H9 (cell line): Measurements from ENCODE around the gene UNC13D. TPM values are rescaled to one million over a fixed set of nuclear protein-coding genes. Genes with fewer than 3 reads are reported as not detected.

Experiments
- DNase-seq: peaks from one replicate; pipeline ENCODE4 v3.0.0-alpha.2; 2017
- H2AFZ ChIP-seq: one replicate; pipeline ENCODE4 v1.6.1; 2013; ENCODE audit warnings: mild to moderate bottlenecking, low read length, control low read depth, moderate library complexity
- H2AK5ac ChIP-seq: 2 replicates; pipeline ENCODE4 v1.6.1; 2013; ENCODE audit warnings: low read length, control low read depth, mixed read lengths; ENCODE audit not compliant: insufficient read length
- H2BK120ac ChIP-seq: one replicate; pipeline ENCODE4 v1.6.1; 2013; ENCODE audit warnings: low read depth, mild to moderate bottlenecking, low read length, control low read depth, inconsistent platforms; ENCODE audit not compliant: poor library complexity, severe bottlenecking
- H2BK12ac ChIP-seq: 2 replicates; pipeline ENCODE4 v1.6.1; 2013; ENCODE audit warnings: low read length, control low read depth, mixed read lengths, low read depth; ENCODE audit not compliant: insufficient read length
- H2BK15ac ChIP-seq: 2 replicates; pipeline ENCODE4 v1.6.1; 2013; ENCODE audit warnings: low read depth, low read length, control low read depth
- H2BK20ac ChIP-seq: one replicate; pipeline ENCODE4 v1.6.1; 2013; ENCODE audit warnings: low read depth, mild to moderate bottlenecking, low read length, control low read depth, inconsistent platforms; ENCODE audit not compliant: poor library complexity, severe bottlenecking
- H2BK5ac ChIP-seq: 2 replicates; pipeline ENCODE4 v1.6.1; 2013; ENCODE audit warnings: low read length, control low read depth, mixed read lengths; ENCODE audit not compliant: insufficient read length
- H3K14ac ChIP-seq: 2 replicates; pipeline ENCODE4 v1.6.1; 2013; ENCODE audit warnings: low read length, control low read depth; ENCODE audit not compliant: insufficient read depth
- H3K18ac ChIP-seq: 2 replicates; pipeline ENCODE4 v1.6.1; 2013; ENCODE audit warnings: low read depth, mild to moderate bottlenecking, mixed read lengths, low read length, control low read depth; ENCODE audit not compliant: insufficient read length
- H3K23ac ChIP-seq: 2 replicates; pipeline ENCODE4 v1.6.1; 2013; ENCODE audit warnings: low read length, control low read depth, mixed read lengths, low read depth; ENCODE audit not compliant: insufficient read length
- H3K23me2 ChIP-seq: 2 replicates; pipeline ENCODE4 v1.6.1; 2013; ENCODE audit warnings: low read depth, mild to moderate bottlenecking, mixed read lengths, low read length, control low read depth; ENCODE audit not compliant: insufficient read length, poor library complexity, severe bottlenecking
- H3K27ac ChIP-seq: 2 replicates; pipeline ENCODE4 v1.5.1; 2013; ENCODE audit warnings: low read length, control low read depth, mixed read lengths, low read depth; ENCODE audit not compliant: insufficient read length
- H3K27me3 ChIP-seq: 2 replicates; pipeline ENCODE4 v1.6.1; 2013; ENCODE audit warnings: low read length, control low read depth, inconsistent platforms; ENCODE audit not compliant: insufficient read depth
- H3K4ac ChIP-seq: 2 replicates; pipeline ENCODE4 v1.6.1; 2013; ENCODE audit warnings: low read depth, mild to moderate bottlenecking, control low read depth, inconsistent platforms, low read length, moderate library complexity
- H3K4me1 ChIP-seq: 2 replicates; pipeline ENCODE4 v1.6.1; 2013; ENCODE audit warnings: low read length, control low read depth, inconsistent platforms; ENCODE audit not compliant: insufficient read depth
- H3K4me2 ChIP-seq: 2 replicates; pipeline ENCODE4 v1.6.1; 2013; ENCODE audit warnings: low read length, control low read depth, mixed read lengths; ENCODE audit not compliant: insufficient read length, insufficient read depth
- H3K56ac ChIP-seq: 2 replicates; pipeline ENCODE4 v1.6.1; 2013; ENCODE audit warnings: low read depth, mild to moderate bottlenecking, mixed read lengths, low read length, control low read depth; ENCODE audit not compliant: insufficient read length
- H3K79me1 ChIP-seq: 2 replicates; pipeline ENCODE4 v1.6.1; 2013; ENCODE audit warnings: low read depth, mild to moderate bottlenecking, moderate library complexity, low read length, control low read depth, inconsistent platforms; ENCODE audit not compliant: insufficient read depth, poor library complexity, severe bottlenecking
- H3K79me2 ChIP-seq: 2 replicates; pipeline ENCODE4 v1.6.1; 2013; ENCODE audit warnings: low read length, control low read depth, inconsistent platforms; ENCODE audit not compliant: insufficient read depth
- H3K9ac ChIP-seq: 2 replicates; pipeline ENCODE4 v1.6.1; 2013; ENCODE audit warnings: low read length, control low read depth, mixed read lengths; ENCODE audit not compliant: insufficient read length; ENCODE audit errors: extremely low read depth
- H3K9me3 ChIP-seq: one replicate; pipeline ENCODE4 v1.6.1; 2013; ENCODE audit warnings: low read depth, low read length, inconsistent platforms; ENCODE audit not compliant: control insufficient read depth
- H3T11ph ChIP-seq: one replicate; pipeline ENCODE4 v1.6.1; 2013; ENCODE audit warnings: mild to moderate bottlenecking, low read length, control low read depth, inconsistent platforms
- H4K20me1 ChIP-seq: one replicate; pipeline ENCODE4 v1.6.1; 2013; ENCODE audit not compliant: control insufficient read depth, insufficient read length, insufficient read depth
- H4K5ac ChIP-seq: 2 replicates; pipeline ENCODE4 v1.6.1; 2013; ENCODE audit warnings: low read depth, mild to moderate bottlenecking, mixed read lengths, low read length, control low read depth; ENCODE audit not compliant: insufficient read length
- H4K8ac ChIP-seq: replicated peaks from 2 replicates; pipeline ENCODE4 v1.6.1; 2013; ENCODE audit warnings: low read length, control low read depth, mixed read lengths, low read depth; ENCODE audit not compliant: insufficient read length
- H4K91ac ChIP-seq: 2 replicates; pipeline ENCODE4 v1.6.1; 2013; ENCODE audit warnings: low read depth, mild to moderate bottlenecking, moderate library complexity, mixed read lengths, low read length, control low read depth; ENCODE audit not compliant: insufficient read length
- H3K27ac Mint-ChIP-seq, 3 experiments: 2 replicates in 2 of 3; 3 replicates in 1 of 3; pipeline ENCODE4 v1.8.0; 2020 to 2021; ENCODE audit warnings: mixed read lengths in 3 of 3, mild to moderate bottlenecking in 1 of 3, moderate library complexity in 1 of 3
- H3K27me3 Mint-ChIP-seq: 2 replicates; pipeline ENCODE4 v1.8.0; 2021; ENCODE audit warnings: low read depth, mild to moderate bottlenecking, moderate library complexity, mixed read lengths
- H3K36me3 Mint-ChIP-seq, 3 experiments: 2 replicates in 2 of 3; 3 replicates in 1 of 3; pipeline ENCODE4 v1.8.0; 2020 to 2021; ENCODE audit warnings: low read depth in 3 of 3, mixed read lengths in 3 of 3; ENCODE audit not compliant: insufficient read depth in 1 of 3
- H3K4me1 Mint-ChIP-seq, 2 experiments: 2 replicates each; pipeline ENCODE4 v1.8.0; 2020; ENCODE audit warnings: mixed read lengths in 2 of 2
- H3K4me3 Mint-ChIP-seq, 2 experiments: 2 replicates in 1 of 2; 3 replicates in 1 of 2; pipeline ENCODE4 v1.8.0; 2020 to 2021; ENCODE audit warnings: mild to moderate bottlenecking in 2 of 2, mixed read lengths in 2 of 2, moderate library complexity in 1 of 2
- H3K9me3 Mint-ChIP-seq, 2 experiments: 2 replicates in 1 of 2; 3 replicates in 1 of 2; pipeline ENCODE4 v1.8.0; 2020; ENCODE audit warnings: mild to moderate bottlenecking in 2 of 2, mixed read lengths in 2 of 2, moderate library complexity in 1 of 2
- WGBS: extraction: QIAGEN DNeasy Blood & Tissue Kit; methylation state at CpG from one replicate; pipeline ENCODE4 v1.1.7; 2013; ENCODE audit warnings: missing lambda C conversion rate, low lambda C conversion rate, mixed read lengths; ENCODE audit not compliant: insufficient read length; ENCODE audit errors: extremely low coverage; 5-methylcytosine and 5-hydroxymethylcytosine counted together
- total RNA-seq: library from RNA; stranded (reverse); gene quantifications from 2 replicates; pipeline ENCODE4 v1.2.1, GENCODE V29; 2021
- TF ChIP-seq, protein P1 (sequence below): fragments of 200-600 bp; sonication (generic); conservative IDR thresholded peaks from 3 replicates; pipeline ENCODE4 v1.8.0; 2021; ENCODE audit warnings: antibody characterized with exemption, mild to moderate bottlenecking

Gene UNC13D
- total RNA-seq, 1 experiment from 2014 or later = 6.3 TPM

DNA sequence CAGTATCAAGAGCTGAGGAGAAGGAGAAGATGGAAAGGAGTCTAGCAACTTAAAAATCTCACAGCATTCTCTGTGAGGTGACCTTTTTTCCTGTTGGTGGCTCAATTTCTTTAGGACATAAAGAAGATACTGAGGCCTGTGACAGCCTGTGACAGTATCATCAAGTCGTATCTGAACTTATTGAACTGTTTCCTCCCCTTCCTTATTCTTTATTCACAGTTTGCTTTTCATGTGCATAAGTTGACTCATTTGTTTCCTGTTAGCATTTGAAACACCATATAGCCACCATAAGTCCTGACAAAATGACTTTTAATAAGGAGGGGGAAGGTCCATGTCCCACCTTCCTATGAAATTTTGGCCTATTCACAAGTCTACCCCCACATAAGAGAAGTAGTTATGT is 50.7 kb downstream of the UNC13D start:
- H4K20me1 ChIP-seq = no peaks in the 10 kb centered on the region
- no peak overlapping the region for H3K27ac Mint-ChIP-seq

More for the DNA sequence above, 50.7 kb downstream of the UNC13D start:
- no peak overlapping the region for H2BK20ac ChIP-seq
- no peaks in the 10 kb centered on the region for H3K9me3 Mint-ChIP-seq
- no peak overlapping the region for H3K4me3 Mint-ChIP-seq
- H2BK12ac ChIP-seq = no peak overlapping the region
- DNase-seq = no peak
- no peak overlapping the region for H2BK15ac ChIP-seq
- H4K5ac ChIP-seq = no peak overlapping the region
- H3K79me1 ChIP-seq = peaks cover 12% of the 10 kb centered on the region
- no peak overlapping the region for H2BK120ac ChIP-seq
- H4K8ac ChIP-seq = no peak overlapping the region
- H2BK5ac ChIP-seq = no peak overlapping the region
- no peaks in the 10 kb centered on the region for H3K27me3 ChIP-seq
- H3K4me2 ChIP-seq = no peak overlapping the region
- no peak overlapping the region for H3T11ph ChIP-seq
- no CpG with 5 or more reads among the region's 1 CpG for WGBS
- no peaks in the 10 kb centered on the region for H3K23me2 ChIP-seq
- H3K56ac ChIP-seq = no peak overlapping the region
- no peak overlapping the region for H2AFZ ChIP-seq
- H3K14ac ChIP-seq = no peak overlapping the region
- H3K79me2 ChIP-seq = peaks cover 6% of the 10 kb centered on the region; the same call in 1 of the 2 replicates
- no peak overlapping the region for H3K9ac ChIP-seq
- no peaks in the 10 kb centered on the region for H3K27me3 Mint-ChIP-seq
- H3K4ac ChIP-seq = no peak overlapping the region
- no peak overlapping the region for H3K27ac ChIP-seq
- no peak overlapping the region for H2AK5ac ChIP-seq
- H3K4me1 Mint-ChIP-seq = no peaks in the 10 kb centered on the region
- TF ChIP-seq, protein P1, sequence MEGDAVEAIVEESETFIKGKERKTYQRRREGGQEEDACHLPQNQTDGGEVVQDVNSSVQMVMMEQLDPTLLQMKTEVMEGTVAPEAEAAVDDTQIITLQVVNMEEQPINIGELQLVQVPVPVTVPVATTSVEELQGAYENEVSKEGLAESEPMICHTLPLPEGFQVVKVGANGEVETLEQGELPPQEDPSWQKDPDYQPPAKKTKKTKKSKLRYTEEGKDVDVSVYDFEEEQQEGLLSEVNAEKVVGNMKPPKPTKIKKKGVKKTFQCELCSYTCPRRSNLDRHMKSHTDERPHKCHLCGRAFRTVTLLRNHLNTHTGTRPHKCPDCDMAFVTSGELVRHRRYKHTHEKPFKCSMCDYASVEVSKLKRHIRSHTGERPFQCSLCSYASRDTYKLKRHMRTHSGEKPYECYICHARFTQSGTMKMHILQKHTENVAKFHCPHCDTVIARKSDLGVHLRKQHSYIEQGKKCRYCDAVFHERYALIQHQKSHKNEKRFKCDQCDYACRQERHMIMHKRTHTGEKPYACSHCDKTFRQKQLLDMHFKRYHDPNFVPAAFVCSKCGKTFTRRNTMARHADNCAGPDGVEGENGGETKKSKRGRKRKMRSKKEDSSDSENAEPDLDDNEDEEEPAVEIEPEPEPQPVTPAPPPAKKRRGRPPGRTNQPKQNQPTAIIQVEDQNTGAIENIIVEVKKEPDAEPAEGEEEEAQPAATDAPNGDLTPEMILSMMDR = no peak
- H3K36me3 Mint-ChIP-seq = peaks cover 12 to 55% (median 52%) of the 10 kb centered on the region in 3 experiments; a peak in 6 of 7 replicates
- no peak overlapping the region for H4K91ac ChIP-seq
- H3K23ac ChIP-seq = no peak overlapping the region
- H3K18ac ChIP-seq = no peak overlapping the region
- no peaks in the 10 kb centered on the region for H3K9me3 ChIP-seq
- H3K4me1 ChIP-seq = no peaks in the 10 kb centered on the region
